NCI-H2227 treated with DMSO at 0.1 percent for 48 hours (cell line): ENCODE results near the gene OTULIN.

Experiments
- DNase-seq: peaks from one replicate; lab custom pipeline; 2025; lab: John Stamatoyannopoulos, UW

The OTULIN gene

GRCh38 chr5:14698495-14698894, 34.0 kb downstream of the OTULIN start:
- no peak for DNase-seq

GRCh38 chr5:14699159-14699558, 34.6 kb downstream of the OTULIN start:
- DNase-seq: no peak

GRCh38 chr5:14699807-14700400, 35.4 kb downstream of the OTULIN start:
- no peak for DNase-seq

DNA sequence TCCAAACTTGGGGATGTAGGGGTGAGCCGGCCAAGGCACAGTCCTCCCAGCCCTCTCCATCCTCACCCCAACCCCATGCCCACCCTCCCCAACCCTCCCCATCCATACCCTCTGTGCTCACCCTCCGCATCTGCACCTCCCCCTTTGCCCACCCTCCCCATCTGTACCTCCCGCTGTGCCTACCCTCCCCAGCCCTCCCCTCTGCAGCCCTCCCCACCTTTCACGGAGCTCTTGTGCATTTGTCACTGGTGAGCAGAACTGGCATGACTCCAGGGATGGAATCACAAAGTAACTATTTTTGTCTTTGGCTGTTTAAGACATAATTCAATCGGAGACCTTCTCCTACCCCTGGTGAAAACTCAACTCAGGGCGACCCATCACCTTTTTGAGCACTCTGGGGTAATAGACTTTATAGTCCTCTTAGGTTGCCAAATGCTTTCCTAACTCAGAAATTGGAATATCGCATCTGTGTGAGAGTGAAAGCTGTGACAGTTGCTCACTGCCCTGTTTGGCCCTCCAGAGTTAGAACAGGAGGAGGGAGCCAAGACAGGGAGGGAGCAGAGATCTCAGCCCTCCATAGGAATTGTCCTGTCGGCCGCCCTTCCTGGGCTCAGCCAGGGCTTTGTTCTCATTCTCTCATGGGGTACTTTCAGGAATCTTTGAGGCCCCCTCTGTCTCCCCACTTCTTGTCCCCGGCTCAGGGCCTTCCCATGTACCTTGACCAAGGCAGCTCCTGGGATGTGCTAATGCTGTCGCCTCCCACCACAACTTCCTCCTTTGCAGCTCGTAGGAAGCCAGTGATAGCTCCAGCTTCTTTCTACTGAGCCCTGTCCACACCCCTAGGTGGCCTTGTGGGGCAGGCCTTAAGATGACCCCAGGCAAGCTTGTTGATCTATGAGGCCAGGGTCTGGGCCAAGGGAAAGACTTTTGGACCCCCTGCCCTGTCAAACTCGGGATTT, 36.2 kb downstream of the OTULIN start:
- no peak for DNase-seq

DNA sequence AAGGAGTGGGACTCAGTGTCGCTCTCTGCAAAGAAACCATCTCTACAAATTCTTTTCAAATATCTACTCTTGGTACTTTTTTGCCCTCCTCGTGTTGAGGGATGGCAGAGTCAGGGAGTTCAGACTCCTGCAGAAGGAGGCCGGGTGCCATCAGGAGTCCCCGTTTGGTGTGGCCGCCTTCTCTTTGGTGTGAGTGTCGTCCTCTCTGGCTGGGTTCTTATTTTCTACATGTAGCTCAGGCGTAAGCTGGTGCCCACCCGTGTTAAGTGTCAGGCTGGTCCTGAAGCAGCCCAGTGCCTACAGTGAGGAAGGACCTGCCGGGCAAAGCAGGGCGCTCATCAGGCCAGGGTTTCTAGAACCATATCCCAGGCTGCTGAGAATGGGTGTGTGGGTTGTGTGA, 37.0 kb downstream of the OTULIN start:
- DNase-seq: no peak

DNA sequence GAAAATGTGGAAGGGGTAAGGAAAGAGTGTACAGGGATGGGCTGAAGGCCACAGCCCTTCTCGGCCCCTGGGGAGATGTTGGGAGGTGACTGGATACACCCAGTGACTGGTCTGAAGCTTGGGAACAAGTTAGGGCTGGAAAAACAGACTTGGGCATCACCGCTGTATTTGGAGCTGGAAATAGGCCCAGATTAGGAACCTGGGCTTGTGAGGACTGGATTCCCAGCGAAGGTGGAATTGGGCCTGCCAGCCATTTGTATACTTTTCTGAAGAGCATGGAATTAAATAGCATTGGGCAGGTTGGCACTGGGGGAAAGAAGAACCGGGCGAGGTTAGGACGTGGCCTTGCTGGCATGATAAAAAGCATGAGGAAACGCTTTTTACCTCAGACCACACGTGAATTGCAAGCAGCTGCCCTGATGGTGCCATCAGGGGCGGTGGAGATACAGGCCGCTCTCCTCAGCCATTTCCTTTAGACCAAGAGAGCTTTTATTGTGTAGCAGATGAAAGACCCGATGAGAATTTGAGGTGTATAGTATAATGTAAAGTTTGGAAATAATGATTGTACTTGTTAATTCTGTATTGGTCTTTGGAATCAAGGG, 37.8 kb downstream of the OTULIN start:
- no peak for DNase-seq

GRCh38 chr5:14705556-14705955, 41.0 kb downstream of the OTULIN start:
- DNase-seq: no peak

DNA sequence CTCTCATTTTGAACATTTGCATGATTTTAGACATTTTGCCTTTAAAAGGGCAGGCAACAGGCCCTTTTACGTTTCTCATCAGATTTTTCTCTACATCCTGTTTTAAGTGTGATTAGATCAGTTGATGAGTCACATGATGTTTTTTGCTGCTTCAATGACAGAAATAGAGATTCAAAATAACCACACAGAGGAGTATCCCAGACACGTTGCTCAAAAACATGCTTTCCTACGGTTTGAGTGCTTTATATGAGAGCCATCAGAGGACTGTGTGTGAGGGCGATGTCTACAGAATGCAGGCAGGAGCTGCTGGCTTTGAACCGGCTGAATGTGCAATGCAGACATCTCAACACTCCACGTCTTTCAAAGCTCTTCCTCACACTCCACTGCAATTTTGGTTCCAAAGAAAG, 42.1 kb downstream of the OTULIN start:
- DNase-seq: no peak

- no peak for DNase-seq
These were observed 43.4 kb downstream of the OTULIN start for GRCh38 chr5:14707811-14708390.

- no peak for DNase-seq
These were observed 44.0 kb downstream of the OTULIN start for GRCh38 chr5:14708551-14708950.

GRCh38 chr5:14710313-14710994, 45.9 kb downstream of the OTULIN start:
- DNase-seq: no peak

DNA sequence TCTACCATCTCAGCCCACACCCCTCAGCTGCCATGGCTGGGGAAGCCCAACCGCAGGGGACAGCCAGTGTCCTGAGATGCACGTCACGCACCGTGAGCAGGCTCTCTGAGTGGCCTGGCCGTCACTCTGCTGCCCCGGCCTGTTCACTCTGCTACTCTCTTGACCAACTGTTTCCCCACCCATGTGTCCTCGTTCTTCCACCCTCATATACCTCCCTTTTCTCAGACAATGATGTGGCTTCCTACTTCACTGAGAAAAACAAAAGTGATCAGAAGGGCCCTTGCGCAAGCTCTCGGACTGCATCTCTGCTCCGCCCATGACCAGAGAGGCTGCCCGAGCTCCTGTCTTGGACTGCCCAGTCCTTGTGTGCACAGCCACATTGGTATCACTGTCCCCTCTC, 47.6 kb downstream of the OTULIN start:
- DNase-seq: no peak

- no peak for DNase-seq
These were observed 48.1 kb downstream of the OTULIN start for GRCh38 chr5:14712666-14713065.

DNA sequence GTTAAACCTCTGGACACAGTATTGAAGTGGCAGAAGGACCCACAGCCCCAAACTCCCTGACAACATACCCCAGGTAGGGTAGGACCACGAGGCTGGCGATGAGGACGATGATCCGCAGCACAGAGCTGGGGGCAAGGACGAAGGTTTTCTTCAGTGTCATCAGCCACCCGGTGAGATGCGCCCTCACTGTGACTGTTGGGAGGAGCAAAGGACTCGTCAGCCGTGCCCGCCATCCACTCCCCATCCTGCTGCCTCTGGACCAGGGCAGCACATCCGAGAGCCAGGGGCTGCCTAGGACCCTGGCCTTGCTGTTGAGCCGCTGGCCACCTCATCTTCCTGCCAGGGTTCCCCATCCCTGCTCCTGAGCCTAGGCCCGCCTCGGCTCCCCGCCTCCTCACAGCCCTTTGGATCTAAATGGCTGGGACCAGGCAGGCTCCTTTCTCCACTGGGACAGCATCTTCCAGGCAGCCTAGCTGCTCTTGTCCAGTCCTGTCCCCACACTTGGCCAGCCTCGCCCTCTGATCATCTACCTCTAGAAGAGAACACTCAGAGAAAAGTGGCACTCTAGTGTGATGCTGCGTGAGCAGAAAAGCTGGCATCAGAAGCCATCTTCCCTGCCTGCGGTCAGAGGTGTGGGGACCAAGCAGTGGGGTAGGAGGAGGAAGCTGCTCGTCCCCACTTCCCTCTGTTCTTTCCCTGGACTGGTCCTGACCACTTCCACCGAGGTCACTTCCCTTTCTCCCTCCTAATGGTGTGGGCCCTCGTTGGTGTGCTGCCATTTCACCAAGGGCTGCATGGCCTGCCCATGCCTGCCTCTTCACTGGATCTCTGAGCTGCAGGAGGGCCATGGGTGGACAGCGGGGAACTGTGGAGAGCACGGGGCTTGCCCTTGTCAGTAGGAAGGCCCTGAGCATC, 49.2 kb downstream of the OTULIN start:
- no peak for DNase-seq

DNA sequence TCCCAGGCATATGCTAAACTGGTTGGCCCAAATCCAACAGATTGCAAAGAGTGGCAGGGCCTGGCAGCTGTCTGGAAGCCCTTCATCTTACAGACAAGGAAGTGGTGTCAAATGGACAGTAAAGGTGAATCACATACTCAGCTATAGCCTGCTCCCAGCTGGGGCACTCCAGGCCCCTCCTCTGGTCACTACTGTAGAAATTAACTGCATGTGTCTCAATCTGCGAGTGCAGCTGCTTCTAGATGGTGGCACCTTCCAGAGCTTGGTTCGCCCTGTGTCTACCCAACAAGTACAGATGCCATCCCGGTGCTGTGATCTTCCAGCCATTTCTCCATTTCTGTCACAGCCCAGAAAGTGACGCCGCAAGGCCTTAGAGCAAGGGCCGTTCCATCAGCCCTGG, 50.2 kb downstream of the OTULIN start:
- no peak for DNase-seq

GRCh38 chr5:14715481-14715880, 51.0 kb downstream of the OTULIN start:
- no peak for DNase-seq

DNA sequence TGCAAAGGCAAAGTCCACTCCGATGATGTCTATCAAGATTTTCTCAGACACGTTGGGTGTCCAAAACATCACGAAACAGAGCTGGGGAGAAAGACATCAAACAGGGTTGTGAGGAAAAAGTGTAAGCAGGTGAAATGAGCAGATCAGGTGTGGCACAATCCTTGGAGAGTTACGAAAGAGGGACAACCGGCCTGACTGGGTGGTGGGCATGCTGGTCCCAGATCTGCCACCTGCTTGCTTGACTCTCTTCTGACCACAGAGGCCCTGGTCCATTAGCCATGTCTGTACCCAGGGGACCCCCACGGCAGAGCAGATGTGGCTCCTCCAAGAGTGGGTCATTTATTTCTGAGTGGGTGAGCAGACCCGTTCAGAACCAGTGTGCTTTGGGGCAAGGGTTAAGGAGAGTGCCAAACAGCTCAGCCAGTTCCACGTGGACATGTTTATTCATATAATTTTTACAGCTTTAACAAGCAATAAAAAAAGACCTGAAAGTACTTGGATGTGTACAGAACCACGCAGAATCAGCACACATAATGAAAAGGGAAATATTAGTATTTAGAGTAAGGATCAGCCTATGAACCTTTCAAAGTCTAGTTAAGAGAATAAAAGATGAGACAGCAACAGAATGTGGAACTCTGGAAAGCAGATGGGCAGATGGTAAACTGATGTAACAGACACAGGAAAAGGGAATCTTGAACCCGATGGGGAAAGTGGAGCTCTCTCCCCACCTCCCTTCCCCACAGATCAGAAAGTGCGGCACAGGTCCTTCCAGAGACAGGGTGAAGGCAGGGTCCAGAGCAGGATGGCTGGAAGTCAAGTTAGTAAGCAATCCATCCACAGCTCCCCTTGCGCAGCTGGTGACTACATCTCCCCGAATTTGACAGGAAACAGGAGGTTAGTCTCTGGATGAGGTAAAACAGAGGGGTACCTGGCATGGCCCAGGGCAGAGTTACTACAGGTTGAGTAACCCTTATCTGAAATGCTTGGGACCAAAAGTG, 52.5 kb downstream of the OTULIN start:
- DNase-seq: no peak

GRCh38 chr5:14718778-14719177, 54.3 kb downstream of the OTULIN start:
- DNase-seq: no peak

GRCh38 chr5:14720236-14720923, 55.9 kb downstream of the OTULIN start:
- DNase-seq: no peak
